H1 (cell line): ENCODE data around the gene KANSL1L. TPM values are rescaled to one million over a fixed set of nuclear protein-coding genes. Genes with fewer than 3 reads are reported as not detected.

Source experiments
- CTCF ChIA-PET: fragments of 300-600 bp; sonication (Branson Sonifier 250); formaldehyde crosslinking; loops from one replicate; lab custom pipeline; 2021; ENCODE audit not compliant: partially characterized antibody; lab: Charles Lee
- POLR2A ChIA-PET: fragments of 300-600 bp; sonication (Branson Sonifier 250); formaldehyde crosslinking; loops from one replicate; lab custom pipeline; 2021; ENCODE audit warnings: inconsistent platforms; ENCODE audit not compliant: partially characterized antibody; lab: Charles Lee
- DNase-seq, 2 experiments: peaks; one replicate each; pipeline versions ENCODE4 v3.0.0 to v3.0.0-alpha.2; 2010 to 2022; ENCODE audit warnings: low spot score in 2 of 2, low read depth in 1 of 2, mixed read lengths in 1 of 2
- FAIRE-seq: peaks from 2 replicates; lab custom pipeline; 2011; peaks lifted over from hg19 to GRCh38; lab: Jason Lieb, UNC
- H2AFZ ChIP-seq: 2 replicates; pipeline ENCODE4 v1.8.1; 2012; ENCODE audit warnings: low read length, inconsistent platforms
- H2AK5ac ChIP-seq: 2 replicates; pipeline ENCODE4 v1.6.1; 2013; ENCODE audit warnings: low read depth, low read length
- H2BK120ac ChIP-seq: replicated peaks from 2 replicates; pipeline ENCODE3; 2013; ENCODE audit warnings: low read depth, low read length, inconsistent platforms
- H2BK12ac ChIP-seq: 2 replicates; pipeline ENCODE4 v1.6.1; 2013; ENCODE audit warnings: low read depth, low read length
- H2BK15ac ChIP-seq: 2 replicates; pipeline ENCODE4 v1.6.1; 2013; ENCODE audit warnings: low read length
- H2BK20ac ChIP-seq: 2 replicates; pipeline ENCODE4 v1.6.1; 2013; ENCODE audit warnings: low read length
- H2BK5ac ChIP-seq: 2 replicates; pipeline ENCODE4 v1.6.1; 2013; ENCODE audit warnings: low read depth, low read length
- H3K14ac ChIP-seq: 2 replicates; pipeline ENCODE4 v1.6.1; 2013; ENCODE audit warnings: inconsistent platforms; ENCODE audit not compliant: insufficient read length
- H3K18ac ChIP-seq: 2 replicates; pipeline ENCODE4 v1.6.1; 2013; ENCODE audit warnings: low read length; ENCODE audit errors: extremely low read depth
- H3K23ac ChIP-seq: 2 replicates; pipeline ENCODE4 v1.6.1; 2013; ENCODE audit warnings: inconsistent platforms; ENCODE audit not compliant: insufficient read length
- H3K23me2 ChIP-seq: 2 replicates; pipeline ENCODE4 v1.6.1; 2013; ENCODE audit warnings: low read depth, low read length
- H3K27ac ChIP-seq: 2 replicates; pipeline ENCODE4 v1.6.1; 2011; ENCODE audit warnings: low read depth, low read length, inconsistent platforms
- H3K27me3 ChIP-seq, 4 experiments: replicated peaks in 1 of 4; 1 replicate in 1 of 4; 2 replicates in 3 of 4; pipeline versions ENCODE4 v1.6.1 to v1.8.1; 2011 to 2013; ENCODE audit warnings: low read length in 3 of 4, mild to moderate bottlenecking in 3 of 4, inconsistent platforms in 2 of 4, mixed read lengths in 2 of 4, moderate library complexity in 1 of 4; ENCODE audit not compliant: control insufficient read depth in 3 of 4, insufficient read depth in 3 of 4; ENCODE audit errors: extremely low read depth in 1 of 4
- H3K36me3 ChIP-seq, 4 experiments: 2 replicates each; pipeline versions ENCODE4 v1.6.1 to v1.8.1; 2011 to 2013; ENCODE audit warnings: mild to moderate bottlenecking in 4 of 4, low read length in 3 of 4, moderate library complexity in 2 of 4, control low read depth in 1 of 4, inconsistent platforms in 1 of 4; ENCODE audit not compliant: insufficient read depth in 4 of 4, control insufficient read depth in 2 of 4
- H3K4ac ChIP-seq: replicated peaks from 2 replicates; pipeline ENCODE3; 2013; ENCODE audit warnings: low read length, low read depth, mixed read lengths, inconsistent platforms; ENCODE audit not compliant: insufficient read length
- H3K4me1 ChIP-seq, 4 experiments: replicated peaks in 1 of 4; 1 replicate in 1 of 4; 2 replicates in 3 of 4; pipeline versions ENCODE4 v1.6.1 to v1.8.1; 2011 to 2013; ENCODE audit warnings: low read length in 3 of 4, inconsistent platforms in 2 of 4, mixed read lengths in 1 of 4; ENCODE audit not compliant: insufficient read depth in 4 of 4, control insufficient read depth in 3 of 4
- H3K4me2 ChIP-seq, 2 experiments: 2 replicates each; pipeline versions ENCODE4 v1.6.1 to v1.8.1; 2011 to 2013; ENCODE audit warnings: low read depth in 2 of 2, low read length in 2 of 2, control low read depth in 1 of 2, inconsistent platforms in 1 of 2, mild to moderate bottlenecking in 1 of 2; ENCODE audit not compliant: insufficient read depth in 1 of 2
- H3K4me3 ChIP-seq, 4 experiments: fragments of 200-600, 300-600 bp in 1 of 4; sonication (generic), shearing (Covaris generic), sonication (Bioruptor Twin) in 1 of 4; 2 replicates each; pipeline versions ENCODE4 v1.5.1 to v1.8.1; 2011 to 2016; ENCODE audit warnings: low read length in 4 of 4, low read depth in 3 of 4, control low read depth in 2 of 4, inconsistent platforms in 2 of 4, mild to moderate bottlenecking in 2 of 4, mixed read lengths in 1 of 4, moderate library complexity in 1 of 4; ENCODE audit not compliant: insufficient read depth in 2 of 4; ENCODE audit errors: extremely low read depth in 1 of 4
- H3K56ac ChIP-seq: replicated peaks from 2 replicates; pipeline ENCODE3; 2013; ENCODE audit warnings: low read depth, mild to moderate bottlenecking, mixed read lengths, low read length, inconsistent platforms; ENCODE audit not compliant: insufficient read length
- H3K79me1 ChIP-seq: 2 replicates; pipeline ENCODE4 v1.6.1; 2013; ENCODE audit warnings: low read depth, low read length, control low read depth
- H3K79me2 ChIP-seq, 2 experiments: 2 replicates each; pipeline versions ENCODE4 v1.6.1 to v1.8.1; 2012 to 2013; ENCODE audit warnings: low read length in 2 of 2, mild to moderate bottlenecking in 2 of 2, inconsistent platforms in 1 of 2; ENCODE audit not compliant: insufficient read depth in 2 of 2, control insufficient read depth in 1 of 2
- H3K9ac ChIP-seq, 4 experiments: replicated peaks in 1 of 4; 1 replicate in 1 of 4; 2 replicates in 3 of 4; pipeline versions ENCODE4 v1.6.1 to v1.8.1; 2011 to 2013; ENCODE audit warnings: low read depth in 3 of 4, low read length in 3 of 4, control low read depth in 2 of 4, mild to moderate bottlenecking in 2 of 4, moderate library complexity in 2 of 4, inconsistent platforms in 1 of 4; ENCODE audit errors: extremely low read depth in 1 of 4
- H3K9me3 ChIP-seq, 2 experiments: 2 replicates each; pipeline versions ENCODE4 v1.6.1 to v1.8.1; 2012 to 2013; ENCODE audit warnings: mild to moderate bottlenecking in 2 of 2, moderate library complexity in 2 of 2, control low read depth in 1 of 2, inconsistent platforms in 1 of 2, low read depth in 1 of 2, low read length in 1 of 2, mixed read lengths in 1 of 2; ENCODE audit not compliant: insufficient read depth in 2 of 2
- H4K20me1 ChIP-seq, 2 experiments: replicated peaks in 1 of 2; 2 replicates each; pipeline versions ENCODE3 to v1.8.1; 2011 to 2013; ENCODE audit warnings: inconsistent platforms in 2 of 2, low read length in 2 of 2, mild to moderate bottlenecking in 1 of 2; ENCODE audit not compliant: insufficient read depth in 2 of 2, control insufficient read depth in 1 of 2
- H4K5ac ChIP-seq: 2 replicates; pipeline ENCODE4 v1.6.1; 2013; ENCODE audit warnings: low read length, low read depth, mixed read lengths, inconsistent platforms; ENCODE audit not compliant: insufficient read length
- H4K8ac ChIP-seq: 2 replicates; pipeline ENCODE4 v1.8.0; 2013; ENCODE audit warnings: mild to moderate bottlenecking, moderate library complexity, low read length, inconsistent platforms; ENCODE audit not compliant: insufficient read depth; ENCODE audit errors: extremely low read depth
- H4K91ac ChIP-seq: replicated peaks from 2 replicates; pipeline ENCODE3; 2013; ENCODE audit warnings: low read length, mixed read lengths, inconsistent platforms; ENCODE audit not compliant: insufficient read length
- ATF2 ChIP-seq: IDR thresholded peaks from 2 replicates; pipeline ENCODE4 v1.6.1; 2012; ENCODE audit warnings: low read length, inconsistent platforms
- E2F6 ChIP-seq: IDR thresholded peaks from 2 replicates; pipeline ENCODE4 v1.6.1; 2012; ENCODE audit warnings: inconsistent platforms
- EP300 ChIP-seq, 2 experiments: IDR thresholded peaks; 1 replicate in 1 of 2; 2 replicates in 1 of 2; pipeline ENCODE4 v1.6.1; 2011 to 2012; ENCODE audit warnings: low read depth in 2 of 2, low read length in 2 of 2, mild to moderate bottlenecking in 2 of 2, borderline replicate concordance in 1 of 2, inconsistent platforms in 1 of 2, moderate library complexity in 1 of 2
- JUN ChIP-seq: IDR thresholded peaks from 2 replicates; pipeline ENCODE4 v1.6.1; 2011; ENCODE audit warnings: low read depth, mild to moderate bottlenecking, improper control_type of control experiment, low read length
- JUND ChIP-seq: IDR thresholded peaks from 2 replicates; pipeline ENCODE4 v1.6.1; 2011; ENCODE audit warnings: mild to moderate bottlenecking, improper control_type of control experiment, low read length
- PHF8 ChIP-seq: fragments of 200-600 bp; sonication (generic); conservative IDR thresholded peaks from 2 replicates; pipeline ENCODE4 v1.7.1; 2012; ENCODE audit warnings: low read depth, mild to moderate bottlenecking, inconsistent platforms, low read length, moderate library complexity
- TEAD4 ChIP-seq: IDR thresholded peaks from 2 replicates; pipeline ENCODE4 v1.6.1; 2012; ENCODE audit warnings: low read depth, low read length, inconsistent platforms, mixed read lengths
- WGBS, 2 experiments: shearing (Covaris generic) in 1 of 2; methylation state at CpG; one replicate each; pipeline versions ENCODE4 v1.1.6 to v1.1.7; 2013 to 2015; ENCODE audit warnings: low lambda C conversion rate in 2 of 2, mixed read lengths in 2 of 2, inconsistent platforms in 1 of 2, low coverage in 1 of 2, missing lambda C conversion rate in 1 of 2; ENCODE audit not compliant: insufficient replicate concordance in 2 of 2, insufficient coverage in 1 of 2, insufficient read length in 1 of 2; ENCODE audit errors: extremely low coverage in 1 of 2, missing lambda C conversion rate in 1 of 2; 5-methylcytosine and 5-hydroxymethylcytosine counted together
- polyA plus RNA-seq, 7 experiments: library from polyadenylated mRNA; depleted of rRNA in 3 of 7; stranded (reverse) in 5 of 7; unstranded in 2 of 7; fragments of >200 nt in 5 of 7; fragments of 200-250 nt in 2 of 7; gene quantifications; 1 replicate in 5 of 7; 2 replicates in 1 of 7; 4 replicates in 1 of 7; pipeline versions ENCODE4 v1.2.1 to v1.2.3, GENCODE V29; 2011 to 2013; ENCODE audit warnings: missing spikeins in 2 of 7, mixed read lengths in 2 of 7
- total RNA-seq: library from RNA; stranded (reverse); fragmentation: NEBNext Ultra II Directional; extraction: Animal tissue kit (Norgen Biotek cat#: 25700); gene quantifications from 2 replicates; pipeline ENCODE4 v1.2.1, GENCODE V29; 2021

Gene KANSL1L
- total and polyA plus RNA-seq, 2 of the 8 experiments (the other 6 are each of a cell fraction or from before 2014, with no cell fraction given), result 5.4 to 17.2 TPM

DNA sequence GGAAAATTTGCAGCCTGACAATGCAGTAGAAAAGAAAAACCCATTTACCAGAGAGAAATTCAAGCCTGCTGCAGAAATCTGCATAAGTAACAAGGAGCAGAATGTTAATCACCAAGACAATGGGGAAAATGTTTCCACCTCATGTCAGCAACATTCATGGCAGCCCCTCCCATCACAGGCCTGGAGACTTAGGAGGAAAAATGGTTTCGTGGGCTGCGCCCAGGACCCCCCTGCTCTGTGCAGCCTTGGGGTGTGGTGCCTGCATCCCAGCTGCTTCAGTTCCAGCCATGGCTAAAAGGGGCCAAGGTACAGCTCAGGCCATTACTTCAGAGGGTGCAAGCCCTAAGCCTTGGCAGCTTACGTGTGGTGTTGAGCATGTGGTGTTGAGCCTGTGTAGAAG, 115.4 kb downstream of the KANSL1L start:
- Histone ChIP-seq H2AFZ (no peak overlapping the region), H3K79me1 (no peaks in the 10 kb centered on the region), H3K14ac (no peak overlapping the region), H4K20me1 (no peaks in the 10 kb centered on the region), H4K8ac (no peak overlapping the region; the same call in 1 of the 2 replicates), H3K9me3 (peaks cover 17 to 21% of the 10 kb centered on the region in 2 experiments), H3K56ac (no peak overlapping the region), H2BK12ac (no peak overlapping the region), H2BK15ac (no peak overlapping the region), H3K18ac (no peak overlapping the region), H3K23ac (no peak overlapping the region), H3K4ac (no peak overlapping the region), H3K79me2 (no peaks in the 10 kb centered on the region), H3K27ac (no peak overlapping the region), H3K9ac (no peak overlapping the region), H4K91ac (no peak overlapping the region), H3K23me2 (peaks cover 1% of the 10 kb centered on the region; the same call in 1 of the 2 replicates), H3K4me3 (no peak overlapping the region), H2BK5ac (no peak overlapping the region), H3K4me2 (no peak overlapping the region), H3K4me1 (no peaks in the 10 kb centered on the region; a peak in 1 of 7 replicates), H2BK20ac (no peak overlapping the region), H3K36me3 (peaks cover 0 to 6% (median 1%) of the 10 kb centered on the region in 4 experiments; a peak in 2 of 8 replicates), H4K5ac (no peak overlapping the region), H2BK120ac (no peak overlapping the region), H2AK5ac (no peak overlapping the region), H3K27me3 (no peaks in the 10 kb centered on the region)
- FAIRE-seq (no peak), DNase-seq (no peak)
- ChIA-PET CTCF (no interaction called here), POLR2A (no interaction called here)
- 97% methylated on average over 3 of the region's 3 CpGs; no CpG with 5 or more reads in 1 of the 2 experiments for WGBS, 2 experiments
- TF ChIP-seq ATF2, result no peak
- no peak for TF ChIP-seq PHF8
- no peak for TF ChIP-seq EP300 (IDR thresholded peaks at IDR 0.05; ENCODE audit: borderline replicate concordance in 1 of 2, low read depth in 2 of 2, low read length in 2 of 2)
- TF ChIP-seq JUND, result no peak
- TF ChIP-seq JUN, result no peak
- no peak for TF ChIP-seq TEAD4
- TF ChIP-seq E2F6, result no peak
